ENCODE results near the gene NYAP1.
"Not testable (repeated sequence)": the region's sequence is repeated elsewhere in the genome, so short reads cannot be mapped to it uniquely, and the experiment has no call there.

The NYAP1 gene

DNA sequence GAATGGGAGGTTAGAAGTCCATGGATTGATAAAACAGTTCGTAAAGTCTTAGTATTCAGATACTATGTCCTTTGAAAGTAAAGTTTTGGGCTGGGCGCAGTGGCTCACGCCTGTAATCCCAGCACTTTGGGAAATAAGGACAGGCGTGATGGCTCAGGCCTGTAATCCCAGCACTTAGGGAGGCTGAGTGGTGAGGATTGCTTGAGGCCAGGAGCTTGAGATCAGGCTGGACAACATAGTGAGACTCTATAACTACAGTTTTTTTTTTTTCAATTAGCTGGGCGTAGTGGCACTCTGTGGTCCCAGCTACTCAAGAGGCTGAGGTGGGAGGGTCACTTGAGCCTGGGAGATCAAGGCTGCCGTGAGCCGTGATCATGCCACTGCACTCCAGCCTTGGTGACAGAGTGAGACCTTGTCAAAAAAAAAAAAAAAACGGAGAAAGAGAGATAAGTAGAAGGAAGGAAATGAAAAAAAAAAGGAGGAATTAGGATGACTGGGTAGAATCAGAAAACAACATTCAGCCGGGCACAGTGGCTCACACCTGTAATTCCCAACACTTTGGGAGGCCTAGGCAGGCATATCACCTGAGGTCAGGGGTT is 29.6 kb downstream of the NYAP1 start:
- no peak for DNase-seq (ENCODE audit: low read depth)

DNA sequence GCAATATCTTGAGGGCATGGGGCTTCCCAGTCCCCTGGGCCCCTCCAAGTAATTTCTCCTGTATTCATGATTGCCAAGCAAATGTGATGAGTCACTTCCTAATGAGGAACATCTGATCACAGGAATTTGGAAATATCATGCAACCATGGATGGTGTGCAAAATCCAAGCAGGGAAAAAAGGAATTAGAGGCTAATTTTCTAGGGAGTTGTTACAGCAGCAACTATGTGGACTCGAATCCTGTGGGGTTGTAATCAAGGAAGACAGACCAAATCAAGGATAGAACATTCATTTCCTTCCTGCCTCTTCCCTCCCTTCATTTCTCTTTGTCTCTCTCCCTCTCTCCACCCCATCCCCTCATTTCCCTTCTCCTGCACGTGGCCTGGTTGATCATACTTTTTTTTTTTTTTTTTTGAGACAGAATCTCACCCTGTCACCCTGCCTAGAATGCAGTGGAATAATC is 31.4 kb downstream of the NYAP1 start:
- peak; percentile 81 for DNase-seq (ENCODE audit: low read depth)

GRCh38 chr7:100516135-100516812 is 32.5 kb downstream of the NYAP1 start:
- DNase-seq (ENCODE audit: low read depth), result peak; percentile 80

DNA sequence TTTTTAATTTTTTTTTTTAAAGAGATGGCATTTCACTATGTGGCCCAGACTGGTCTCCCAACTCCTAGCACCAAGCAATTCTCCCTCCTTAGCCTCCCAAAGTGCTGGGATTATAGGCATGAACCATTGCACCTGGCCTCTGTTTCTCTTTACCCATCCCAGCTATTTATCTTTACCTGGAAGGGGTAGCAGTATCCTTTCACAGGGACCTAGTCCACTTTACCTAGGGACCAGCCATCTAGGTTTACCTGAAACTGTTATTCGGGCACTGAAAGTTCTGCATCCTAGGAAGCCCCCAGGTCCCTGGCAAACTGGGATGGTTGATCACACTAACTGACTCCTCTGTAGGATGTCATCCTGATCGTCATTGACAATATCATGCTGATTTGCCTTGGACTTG is 33.6 kb downstream of the NYAP1 start:
- no peak for DNase-seq (ENCODE audit: low read depth)

DNA sequence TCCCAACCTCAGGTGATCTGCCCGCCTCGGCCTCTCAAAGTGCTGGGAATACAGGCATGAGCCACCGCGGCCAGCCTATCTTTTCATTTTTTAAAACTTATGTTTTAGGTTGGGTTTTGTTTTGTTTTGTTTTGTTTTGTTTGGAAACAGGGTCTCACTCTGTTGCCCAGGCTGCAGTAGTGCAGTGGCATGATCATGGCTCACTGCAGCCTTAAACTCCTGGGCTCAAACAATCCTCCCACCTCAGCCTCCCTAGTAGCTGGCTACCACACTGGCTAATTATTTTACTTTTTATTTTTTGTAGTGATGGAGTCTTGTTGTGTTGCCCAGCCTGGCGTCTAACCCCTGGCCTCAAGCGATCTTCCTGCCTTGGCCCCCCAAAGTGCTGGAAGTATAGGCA is 35.9 kb downstream of the NYAP1 start:
- no peak for DNase-seq (ENCODE audit: low read depth)

- DNase-seq (ENCODE audit: low read depth), result no peak
Observed at GRCh38 chr7:100520138-100520537, 36.4 kb downstream of the NYAP1 start.

GRCh38 chr7:100521076-100521475 is 37.3 kb downstream of the NYAP1 start:
- no peak for DNase-seq (ENCODE audit: low read depth)

GRCh38 chr7:100521909-100522593 is 38.3 kb downstream of the NYAP1 start:
- not testable (repeated sequence) for DNase-seq (ENCODE audit: low read depth)

DNA sequence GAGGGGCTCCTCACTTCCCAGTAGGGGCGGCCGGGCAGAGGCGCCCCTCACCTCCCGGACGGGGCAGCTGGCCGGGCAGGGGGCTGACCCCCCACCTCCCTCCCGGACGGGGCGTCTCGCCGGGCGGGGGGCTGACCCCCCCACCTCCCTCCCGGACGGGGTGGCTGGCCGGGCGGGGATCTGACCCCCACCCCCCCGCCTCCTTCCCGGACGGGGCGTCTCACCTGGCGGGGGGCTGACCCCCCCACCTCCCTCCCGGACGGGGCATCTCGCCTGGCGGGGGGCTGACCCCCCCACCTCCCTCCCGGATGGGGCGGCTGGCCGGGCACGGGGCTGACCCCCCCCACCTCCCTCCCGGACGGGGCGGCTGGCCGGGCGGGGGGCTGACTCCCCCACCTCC is 39.5 kb downstream of the NYAP1 start:
- DNase-seq (ENCODE audit: low read depth), result not testable (repeated sequence)

DNA sequence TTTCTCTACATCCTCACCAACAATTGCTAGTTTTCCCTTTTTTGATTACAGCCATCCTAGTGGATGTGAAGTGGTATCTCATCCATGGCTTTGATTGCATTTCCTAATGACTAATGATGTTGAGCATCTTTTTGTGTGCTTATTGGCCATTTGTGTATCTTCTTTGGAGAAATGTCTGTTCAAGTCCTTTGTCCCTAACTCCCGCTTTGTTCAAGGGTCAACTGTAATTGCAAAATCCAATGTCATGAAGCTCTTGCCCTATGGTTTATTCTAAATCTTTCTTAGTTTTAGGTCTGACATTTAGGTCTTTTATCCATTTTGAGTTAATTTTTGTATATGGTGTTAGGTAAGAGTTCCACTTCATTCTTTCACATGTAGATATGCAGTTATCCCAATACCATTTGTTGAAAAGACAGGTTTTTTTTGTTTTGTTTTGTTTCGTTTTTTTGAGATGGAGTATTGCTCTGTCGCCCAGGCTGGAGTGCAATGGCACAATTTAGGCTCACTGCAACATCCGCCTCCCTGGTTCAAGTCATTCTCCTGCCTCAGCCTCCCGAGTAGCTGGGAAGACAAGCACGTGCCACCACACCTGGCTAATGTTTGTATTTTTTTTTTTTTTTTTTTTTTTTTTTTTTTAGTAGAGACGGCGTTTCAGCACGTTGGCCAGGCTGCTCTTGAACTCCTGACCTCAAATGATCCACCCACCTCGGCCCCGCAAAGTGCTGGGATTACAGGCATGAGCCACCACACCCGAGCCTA is 44.6 kb downstream of the NYAP1 start:
- DNase-seq (ENCODE audit: low read depth), result not testable (repeated sequence)

GRCh38 chr7:100532165-100533022 is 48.7 kb downstream of the NYAP1 start:
- no peak for DNase-seq (ENCODE audit: low read depth)

DNA sequence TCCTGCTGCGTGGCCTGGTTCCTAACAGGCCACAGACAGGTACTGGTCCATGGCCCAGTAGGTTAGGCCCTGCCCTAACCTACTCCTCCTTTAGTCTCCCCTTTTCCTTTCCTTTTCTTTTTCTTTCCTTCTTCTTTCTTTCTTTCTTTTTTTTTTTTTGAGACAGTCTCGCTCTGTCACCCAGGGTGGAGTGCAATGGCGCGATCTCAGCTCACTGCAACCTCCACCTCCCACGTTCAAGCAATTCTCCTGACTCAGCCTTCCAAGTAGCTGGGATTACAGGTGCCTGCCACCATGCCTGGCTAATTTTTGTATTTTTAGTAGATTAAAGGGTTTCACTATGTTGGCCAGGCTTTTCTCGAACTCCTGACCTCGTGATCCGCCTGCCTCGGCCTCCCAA is 52.3 kb downstream of the NYAP1 start:
- DNase-seq (ENCODE audit: low read depth), result not testable (repeated sequence)

DNA sequence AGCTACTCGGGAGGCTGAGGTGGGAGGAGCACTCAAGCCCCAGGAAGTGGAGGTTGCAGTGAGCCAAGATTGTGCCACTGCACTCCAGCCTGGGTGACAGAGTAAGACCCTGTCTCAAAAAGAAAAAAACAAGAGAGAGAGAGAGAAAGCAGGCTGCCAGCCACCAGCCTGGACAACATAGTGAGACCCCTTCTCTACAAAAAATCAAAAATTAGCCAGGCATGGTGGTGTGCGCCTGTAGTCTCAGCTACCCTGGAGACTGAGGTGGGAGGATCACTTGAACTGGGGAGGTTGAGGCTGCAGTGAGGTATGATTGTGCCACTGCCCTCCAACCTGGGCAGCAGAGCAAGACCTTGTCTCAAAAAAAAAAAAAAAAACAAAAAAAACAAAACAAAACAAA is 53.0 kb downstream of the NYAP1 start:
- DNase-seq (ENCODE audit: low read depth), result not testable (repeated sequence)

DNA sequence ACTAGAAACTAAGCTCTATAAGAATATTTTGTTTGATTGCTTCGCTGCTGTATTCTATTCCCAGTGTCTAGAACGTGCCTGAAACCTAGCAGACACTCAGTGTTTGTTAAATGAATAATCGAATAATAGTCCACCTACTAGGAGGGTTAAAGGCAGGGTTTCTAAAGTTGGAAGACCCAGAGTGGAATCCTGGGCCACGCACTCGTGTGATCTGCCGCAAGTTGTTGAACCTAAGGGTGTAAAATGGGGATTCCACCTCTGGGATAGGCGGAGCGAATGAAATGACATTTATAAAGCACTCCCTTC is 54.6 kb downstream of the NYAP1 start:
- DNase-seq (ENCODE audit: low read depth), result no peak

GRCh38 chr7:100538654-100539435 is 55.1 kb downstream of the NYAP1 start, which contains the start of gene AGFG2:
Gene AGFG2, plus strand, starts transcription at chr7:100539203. Its CDS starts 144 bp downstream, at chr7:100539347.
- DNase-seq (ENCODE audit: low read depth), result peak; percentile 100

DNA sequence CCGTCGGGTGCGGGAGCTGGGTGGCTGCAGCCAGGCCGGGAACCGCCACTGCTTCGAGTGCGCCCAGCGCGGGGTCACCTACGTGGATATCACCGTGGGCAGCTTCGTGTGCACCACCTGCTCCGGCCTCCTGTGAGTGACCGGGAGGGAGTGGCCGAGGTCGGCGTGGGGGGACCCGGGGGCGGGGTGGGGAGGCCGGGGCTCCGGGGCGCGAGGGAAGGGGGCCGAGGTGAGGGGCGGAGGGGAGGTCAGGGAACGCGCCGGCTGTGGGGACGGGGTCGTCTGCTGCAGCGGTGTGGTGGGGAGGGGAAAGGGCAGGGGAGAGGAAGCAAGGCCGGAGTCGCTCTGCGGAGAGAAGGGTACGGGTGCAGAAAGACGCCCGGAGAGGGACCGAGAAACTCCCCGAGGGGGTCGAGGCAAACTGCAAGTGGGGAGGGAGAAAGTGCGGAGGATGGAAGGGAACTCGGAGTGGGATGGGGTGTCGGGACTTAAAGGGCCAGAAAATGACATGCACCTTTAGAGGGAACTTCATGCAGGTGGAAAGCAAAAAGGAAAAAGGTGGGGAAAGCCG is 55.8 kb downstream of the NYAP1 start:
- DNase-seq (ENCODE audit: low read depth), result no peak

GRCh38 chr7:100540073-100540723 is 56.5 kb downstream of the NYAP1 start:
- no peak for DNase-seq (ENCODE audit: low read depth)

DNA sequence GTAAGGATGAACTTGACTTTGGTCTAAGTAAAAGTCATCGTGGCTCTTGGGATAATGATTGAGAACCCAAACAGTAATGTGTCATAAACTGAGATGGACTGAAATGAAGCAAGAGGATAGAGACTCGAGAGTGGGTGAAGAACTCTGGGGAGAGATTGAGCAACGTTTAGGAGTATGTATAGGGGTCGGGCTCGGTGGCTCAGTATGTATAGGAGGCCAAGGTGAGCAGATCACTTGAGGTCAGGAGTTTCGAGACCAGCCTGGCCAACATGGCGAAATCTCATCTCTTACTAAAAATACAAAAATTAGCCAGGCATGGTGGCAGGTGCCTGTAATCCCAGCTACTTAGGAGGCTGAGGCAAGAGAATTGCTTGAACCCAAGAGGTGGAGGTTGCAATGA is 57.6 kb downstream of the NYAP1 start:
- DNase-seq (ENCODE audit: low read depth), result not testable (repeated sequence)

DNA sequence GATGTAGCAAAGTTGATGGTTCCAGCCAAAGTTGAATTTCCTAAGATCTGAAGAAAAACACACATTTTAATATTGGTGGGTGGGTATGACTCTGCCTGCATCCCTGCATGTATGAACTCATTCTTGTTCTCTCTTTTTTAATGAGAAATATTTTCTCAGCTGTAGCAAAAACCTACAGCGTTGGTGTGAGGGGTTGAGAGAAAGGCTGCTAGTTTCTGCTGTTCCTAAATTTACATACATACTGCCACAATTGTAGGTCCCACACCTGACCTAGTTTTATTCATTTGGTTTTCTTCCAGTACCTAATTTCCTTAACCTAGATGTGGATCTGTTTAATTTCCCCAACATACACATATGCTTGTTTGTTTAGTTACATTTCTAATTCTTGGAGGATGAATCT is 59.9 kb downstream of the NYAP1 start:
- DNase-seq (ENCODE audit: low read depth), result no peak

DNA sequence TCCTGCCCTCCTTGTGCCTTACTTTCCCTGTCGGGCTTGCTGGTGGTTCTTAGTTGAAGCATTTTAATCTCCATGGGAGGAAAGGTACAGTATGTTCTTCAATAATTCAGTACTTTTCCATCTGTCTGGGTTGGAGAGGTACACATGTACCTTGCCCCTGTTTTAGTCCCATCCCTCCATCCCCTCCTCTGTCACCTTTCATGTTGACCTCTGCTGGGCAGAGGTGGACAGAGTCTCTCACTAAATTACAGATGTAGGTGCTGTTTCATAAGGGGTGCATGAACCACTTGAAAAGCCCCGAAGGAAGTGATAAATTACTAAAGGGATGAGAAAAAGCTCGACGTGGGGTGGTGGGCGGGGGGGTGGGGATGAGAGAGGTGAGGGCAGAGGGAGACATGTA is 60.7 kb downstream of the NYAP1 start:
- no peak for DNase-seq (ENCODE audit: low read depth)
